GM12878 (cell line): ENCODE measurements around the gene ANAPC5. TPM values are rescaled to one million over a fixed set of nuclear protein-coding genes. Genes with fewer than 3 reads are reported as not detected.

Source experiments
- ATAC-seq: fragments of 200-7000 bp; cut with Tn5 transposase; 3 replicates; pipeline ENCODE4 v1.9.1; 2020; ENCODE audit warnings: mild to moderate bottlenecking, moderate library complexity
- BruUV-seq: library from RNA; stranded (reverse); fragments of 400-500 nt; replicated peaks from 2 replicates; lab custom pipeline; 2021; lab: Mats Ljungman, UMichigan
- CTCF ChIA-PET: fragments of 300-600 bp; sonication (Branson Sonifier 250); formaldehyde crosslinking; extraction: SDS; loops from one replicate; lab custom pipeline; 2021; ENCODE audit warnings: inconsistent platforms; lab: Yijun Ruan, JAX
- POLR2A ChIA-PET: fragments of 350-600 bp; formaldehyde crosslinking; extraction: SDS; loops from one replicate; lab custom pipeline; 2021; ENCODE audit warnings: inconsistent platforms; lab: Charles Lee
- RAD21 ChIA-PET: fragments of 300-600 bp; sonication (Branson Sonifier 250); formaldehyde crosslinking; loops from one replicate; lab custom pipeline; 2023; ENCODE audit warnings: antibody characterized with exemption; ENCODE audit not compliant: unreplicated experiment; lab: Charles Lee
- SMC1A ChIA-PET: fragments of 300-600 bp; sonication (Branson Sonifier 250); formaldehyde crosslinking; loops from one replicate; lab custom pipeline; 2023; ENCODE audit not compliant: unreplicated experiment, uncharacterized antibody; lab: Charles Lee
- DNase-seq: peaks from one replicate; pipeline ENCODE4 v3.0.0-alpha.2; 2011; ENCODE audit warnings: low read depth, low spot score
- FAIRE-seq: peaks from 3 replicates; lab custom pipeline; 2011; peaks lifted over from hg19 to GRCh38; lab: Jason Lieb, UNC
- H2AFZ ChIP-seq: 2 replicates; pipeline ENCODE4 v1.6.0; 2011; ENCODE audit warnings: low read depth, low read length, control low read depth; ENCODE audit not compliant: control insufficient read depth
- H3K27ac ChIP-seq: 2 replicates; pipeline ENCODE4 v1.5.1; 2011; ENCODE audit warnings: control low read depth; ENCODE audit not compliant: control insufficient read depth, insufficient read depth
- H3K27me3 ChIP-seq, 2 experiments: replicated peaks in 1 of 2; 2 replicates each; pipeline versions ENCODE4 v1.6.0 to v1.6.1; 2011; ENCODE audit warnings: low read length in 1 of 2; ENCODE audit not compliant: control insufficient read depth in 2 of 2, insufficient read depth in 2 of 2
- H3K36me3 ChIP-seq, 2 experiments: 2 replicates each; pipeline ENCODE4 v1.5.1; 2011; ENCODE audit warnings: low read length in 1 of 2; ENCODE audit not compliant: control insufficient read depth in 2 of 2, insufficient read depth in 2 of 2
- H3K4me1 ChIP-seq: 2 replicates; pipeline ENCODE4 v1.6.1; 2011; ENCODE audit warnings: mild to moderate bottlenecking, low read length, moderate library complexity, mixed read lengths; ENCODE audit not compliant: control insufficient read depth, insufficient read depth
- H3K4me2 ChIP-seq: 2 replicates; pipeline ENCODE4 v1.6.0; 2011; ENCODE audit warnings: control low read depth; ENCODE audit not compliant: control insufficient read depth, insufficient read depth
- H3K4me3 ChIP-seq: fragments of 200-600 bp; sonication (generic); 2 replicates; pipeline ENCODE4 v1.5.1; 2016
- H3K79me2 ChIP-seq: 2 replicates; pipeline ENCODE4 v1.6.0; 2011; ENCODE audit warnings: low read length; ENCODE audit not compliant: control insufficient read depth, insufficient read depth
- H3K9ac ChIP-seq: 2 replicates; pipeline ENCODE4 v1.8.0; 2011; ENCODE audit warnings: low read length, control low read depth, mixed read lengths; ENCODE audit not compliant: control insufficient read depth, insufficient read depth
- H3K9me3 ChIP-seq: replicated peaks from 3 replicates; pipeline ENCODE4 v1.5.1; 2011; ENCODE audit warnings: mild to moderate bottlenecking, low read length; ENCODE audit not compliant: control insufficient read depth, insufficient read depth
- H4K20me1 ChIP-seq: 2 replicates; pipeline ENCODE4 v1.6.0; 2011; ENCODE audit not compliant: control insufficient read depth, insufficient read depth
- CBX3 ChIP-seq: fragments of 200-600 bp; sonication (generic); IDR thresholded peaks from 2 replicates; pipeline ENCODE4 v1.6.1; 2016; ENCODE audit warnings: low read depth, borderline replicate concordance
- CREM ChIP-seq: IDR thresholded peaks from 2 replicates; pipeline ENCODE4 v1.6.1; 2014; ENCODE audit warnings: antibody characterized with exemption, low read depth
- EED ChIP-seq: sonication (generic); IDR thresholded peaks from 2 replicates; pipeline ENCODE4 v1.6.1; 2016; ENCODE audit warnings: antibody characterized with exemption, low read depth
- KDM1A ChIP-seq: fragments of 200-600 bp; sonication (generic); IDR thresholded peaks from 2 replicates; pipeline ENCODE4 v1.6.1; 2016; ENCODE audit warnings: borderline replicate concordance
- SUPT20H ChIP-seq: IDR thresholded peaks from 2 replicates; pipeline ENCODE4 v1.6.1; 2011; ENCODE audit warnings: low read depth, mild to moderate bottlenecking, low read length, moderate library complexity, borderline replicate concordance; ENCODE audit not compliant: control insufficient read depth
- TCF12 ChIP-seq: IDR thresholded peaks from 2 replicates; pipeline ENCODE4 v1.6.1; 2011; ENCODE audit warnings: low read depth, mild to moderate bottlenecking, low read length
- TCF7 ChIP-seq: IDR thresholded peaks from 2 replicates; pipeline ENCODE4 v1.6.1; 2014; ENCODE audit warnings: antibody characterized with exemption, borderline replicate concordance
- WGBS: methylation state at CpG from one replicate; pipeline ENCODE4 v1.1.6; 2016; ENCODE audit warnings: low lambda C conversion rate; ENCODE audit not compliant: insufficient replicate concordance, insufficient coverage; ENCODE audit errors: missing lambda C conversion rate; 5-methylcytosine and 5-hydroxymethylcytosine counted together
- in situ Hi-C: fragments of 300-500 bp; cut with MboI; formaldehyde crosslinking; loops from 9 replicates; pipeline ENCODE4 v1.14.3; 2018; ENCODE audit warnings: mixed read lengths
- intact Hi-C: fragments of 100-400 bp; cut with micrococcal nuclease; formaldehyde crosslinking; loops from one replicate; pipeline ENCODE4 v1.14.2; 2022; ENCODE audit not compliant: unreplicated experiment
- polyA plus RNA-seq, 11 experiments: library from polyadenylated mRNA; depleted of rRNA in 4 of 11; unstranded in 6 of 11; stranded (reverse) in 5 of 11; fragments of >200 nt; fragmentation: Nextera tagmentation in 4 of 11; fragmentation: Illumina TruSeq in 1 of 11; extraction: Ambion mirVana in 4 of 11; extraction: Trizol in 1 of 11; gene quantifications; 1 replicate in 1 of 11; 2 replicates in 10 of 11; pipeline versions ENCODE4 v1.2.1 to v1.2.3, GENCODE V29; 2011 to 2016; ENCODE audit warnings: inconsistent platforms in 2 of 11, missing spikeins in 2 of 11, low read depth in 1 of 11
- total RNA-seq, 4 experiments: library from RNA; depleted of rRNA in 3 of 4; stranded (reverse); fragments of >200 nt in 3 of 4; fragmentation: Illumina TruSeq in 1 of 4; extraction: Trizol in 1 of 4; gene quantifications; 2 replicates each; pipeline versions ENCODE4 v1.2.1 to v1.2.3, GENCODE V29; 2013 to 2021

ANAPC5 gene
- total and polyA plus RNA-seq, 10 of the 15 experiments (the other 5 are each of a cell fraction or from before 2014, with no cell fraction given), result 102 to 227 (median 166) TPM

DNA sequence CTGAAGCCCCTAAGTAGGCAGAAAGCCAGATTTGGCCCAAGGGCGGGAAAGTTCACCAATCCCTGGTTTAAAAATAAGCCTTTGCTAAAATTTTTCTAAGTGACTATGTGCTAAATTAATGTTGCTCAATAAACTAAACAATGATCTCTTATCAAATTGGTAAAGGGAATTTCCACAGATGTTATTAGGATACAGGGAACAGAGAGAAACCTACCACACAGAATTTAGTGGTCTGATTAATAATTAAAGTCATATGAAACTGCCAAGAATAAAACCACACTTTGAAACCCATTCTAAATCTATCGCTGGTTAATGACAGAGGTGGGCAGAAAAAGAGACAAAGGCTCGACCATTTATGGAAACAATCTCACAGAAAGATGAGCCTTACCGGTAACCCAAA, 22.0 kb downstream of the ANAPC5 start (continued):
- TF ChIP-seq SUPT20H (no peak), EED (no peak), CBX3 (no peak), KDM1A (no peak), TCF7 (no peak)

DNA sequence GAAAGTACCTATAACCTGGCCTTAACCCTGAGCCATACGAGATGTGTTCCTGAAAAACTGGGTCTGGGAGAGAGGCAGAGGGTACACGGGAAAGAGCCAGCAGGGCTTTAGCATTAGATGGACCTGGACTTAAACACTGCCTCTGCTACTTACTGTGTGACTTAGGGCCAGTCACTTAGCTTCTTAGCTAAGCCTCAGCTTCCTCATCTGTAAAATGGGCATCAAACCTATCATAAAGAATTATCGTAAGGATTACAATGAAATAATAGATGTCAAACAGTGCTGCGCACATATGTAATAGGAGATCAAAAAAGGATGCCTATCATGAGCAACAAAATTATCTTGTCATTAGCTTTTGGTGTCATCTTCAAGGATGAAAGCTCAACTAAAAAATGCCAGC, 23.6 kb downstream of the ANAPC5 start:
- H3K79me2 ChIP-seq, result no peaks in the 10 kb centered on the region
- no peaks in the 10 kb centered on the region for H3K27me3 ChIP-seq
- ChIA-PET POLR2A (no interaction called here), SMC1A (no interaction called here), CTCF (interaction anchor here (0.5 to 2.5 kb wide), 3 partner anchors 115 to 273 kb away, joined by 3 to 10 read pairs (median 3); no protein-coding TSS in a partner anchor), RAD21 (no interaction called here)
- H3K36me3 ChIP-seq, result peaks cover 23 to 44% of the 10 kb centered on the region in 2 experiments
- H3K4me1 ChIP-seq, result no peaks in the 10 kb centered on the region; the same call in 1 of the 2 replicates
- in situ Hi-C loops, result loop anchor here (25.0 kb wide), 1 partner anchor 109 kb away; no protein-coding TSS in a partner anchor
- H3K27ac ChIP-seq, result no peak overlapping the region
- BruUV-seq, result TSS peak; percentile 8
- no peaks in the 10 kb centered on the region for H3K9me3 ChIP-seq
- H3K9ac ChIP-seq, result no peak overlapping the region
- no peak overlapping the region for H2AFZ ChIP-seq
- no peak for DNase-seq
- intact Hi-C loops, result no loop called here
- H3K4me3 ChIP-seq, result no peak overlapping the region
- no peaks in the 10 kb centered on the region for H4K20me1 ChIP-seq
- no peak for TF ChIP-seq CREM
- no peak for TF ChIP-seq TCF12
- 87% methylated on average over 4 of the region's 4 CpGs for WGBS
- no peak for FAIRE-seq
- ATAC-seq, result no peak
- H3K4me2 ChIP-seq, result no peak overlapping the region
